Adipocyte (in vitro differentiated cells): ENCODE measurements around the gene ADSS1.
"Not testable (repeated sequence)": the region's sequence is repeated elsewhere in the genome, so short reads cannot be mapped to it uniquely, and the experiment has no call there.

Experiments used
- DNase-seq: peaks from one replicate; pipeline ENCODE4 v3.0.0-alpha.2; 2015; ENCODE audit warnings: low read depth
- H3K27me3 ChIP-seq: replicated peaks from 2 replicates; pipeline ENCODE4 v1.7.0; 2013; ENCODE audit warnings: mild to moderate bottlenecking, low read length, moderate library complexity; ENCODE audit not compliant: control insufficient read depth, insufficient read depth
- H3K36me3 ChIP-seq: 2 replicates; pipeline ENCODE4 v1.7.0; 2013; ENCODE audit warnings: low read length, mild to moderate bottlenecking, moderate library complexity; ENCODE audit not compliant: control insufficient read depth, insufficient read depth, severe bottlenecking
- H3K4me1 ChIP-seq: 2 replicates; pipeline ENCODE4 v1.7.0; 2013; ENCODE audit warnings: mild to moderate bottlenecking, low read length, moderate library complexity; ENCODE audit not compliant: control insufficient read depth, insufficient read depth
- H3K4me3 ChIP-seq: 2 replicates; pipeline ENCODE4 v1.7.0; 2013; ENCODE audit warnings: mild to moderate bottlenecking, low read length, moderate library complexity
- H3K9ac ChIP-seq: 2 replicates; pipeline ENCODE4 v1.7.0; 2013; ENCODE audit warnings: mild to moderate bottlenecking, low read length, moderate library complexity
- H3K9me3 ChIP-seq: 2 replicates; pipeline ENCODE4 v1.7.0; 2013; ENCODE audit warnings: mild to moderate bottlenecking, low read length, moderate library complexity; ENCODE audit not compliant: control insufficient read depth

ADSS1 gene

GRCh38 chr14:104724407-104724980 is 465 bp downstream of the ADSS1 start:
- H3K9me3 ChIP-seq: no peaks in the 10 kb centered on the region
- peak overlapping the region; percentile 68 for H3K4me3 ChIP-seq
- H3K4me1 ChIP-seq: peaks cover 40% of the 10 kb centered on the region
- H3K9ac ChIP-seq: peak overlapping the region; percentile 71
- peak; percentile 39 for DNase-seq
- peaks cover 12% of the 10 kb centered on the region for H3K36me3 ChIP-seq
- peaks cover 3% of the 10 kb centered on the region for H3K27me3 ChIP-seq

- Histone ChIP-seq H3K4me1 (peaks cover 40% of the 10 kb centered on the region), H3K27me3 (peaks cover 3% of the 10 kb centered on the region), H3K36me3 (peaks cover 5% of the 10 kb centered on the region), H3K9me3 (no peaks in the 10 kb centered on the region), H3K4me3 (peak overlapping the region; percentile 68), H3K9ac (peak overlapping the region; percentile 71)
- DNase-seq: peak; percentile 55
These were observed 1.1 kb downstream of the ADSS1 start for GRCh38 chr14:104724981-104725771.

- Histone ChIP-seq H3K4me3 (no peak overlapping the region), H3K36me3 (peaks cover 4% of the 10 kb centered on the region), H3K4me1 (peaks cover 40% of the 10 kb centered on the region), H3K27me3 (peaks cover 3% of the 10 kb centered on the region), H3K9me3 (no peaks in the 10 kb centered on the region), H3K9ac (no peak overlapping the region)
- DNase-seq: no peak
These were observed 1.9 kb downstream of the ADSS1 start for GRCh38 chr14:104725772-104726548.

GRCh38 chr14:104726600-104727451 is 2.8 kb downstream of the ADSS1 start:
- peaks cover 3% of the 10 kb centered on the region for H3K27me3 ChIP-seq
- no peak overlapping the region for H3K9ac ChIP-seq
- H3K4me3 ChIP-seq: no peak overlapping the region
- DNase-seq: peak; percentile 14
- no peaks in the 10 kb centered on the region for H3K9me3 ChIP-seq
- no peaks in the 10 kb centered on the region for H3K36me3 ChIP-seq
- H3K4me1 ChIP-seq: peaks cover 35% of the 10 kb centered on the region

- no peak overlapping the region for H3K4me3 ChIP-seq
- DNase-seq: no peak
- H3K9me3 ChIP-seq: no peaks in the 10 kb centered on the region
- H3K4me1 ChIP-seq: peaks cover 18% of the 10 kb centered on the region
- H3K27me3 ChIP-seq: peaks cover 3% of the 10 kb centered on the region
- no peaks in the 10 kb centered on the region for H3K36me3 ChIP-seq
- no peak overlapping the region for H3K9ac ChIP-seq
These were observed 4.6 kb downstream of the ADSS1 start for GRCh38 chr14:104728631-104729030.

GRCh38 chr14:104729176-104729834 is 5.3 kb downstream of the ADSS1 start:
- H3K36me3 ChIP-seq, H3K9ac ChIP-seq, H3K4me3 ChIP-seq, DNase-seq, H3K27me3 ChIP-seq, H3K9me3 ChIP-seq: not testable (repeated sequence)
- peaks cover 16% of the 10 kb centered on the region for H3K4me1 ChIP-seq

GRCh38 chr14:104729835-104730181 is 5.8 kb downstream of the ADSS1 start:
- Histone ChIP-seq H3K4me1 (peaks cover 12% of the 10 kb centered on the region), H3K9ac (no peak overlapping the region), H3K36me3 (no peaks in the 10 kb centered on the region), H3K9me3 (no peaks in the 10 kb centered on the region), H3K4me3 (no peak overlapping the region), H3K27me3 (peaks cover 3% of the 10 kb centered on the region)
- no peak for DNase-seq

- no peak overlapping the region for H3K9ac ChIP-seq
- H3K4me3 ChIP-seq: no peak overlapping the region
- peaks cover 8% of the 10 kb centered on the region for H3K4me1 ChIP-seq
- H3K27me3 ChIP-seq: peaks cover 3% of the 10 kb centered on the region
- H3K9me3 ChIP-seq: no peaks in the 10 kb centered on the region
- H3K36me3 ChIP-seq: no peaks in the 10 kb centered on the region
- DNase-seq: no peak
These were observed 6.5 kb downstream of the ADSS1 start for GRCh38 chr14:104730487-104730886.

GRCh38 chr14:104731320-104732294 is 7.6 kb downstream of the ADSS1 start:
- Histone ChIP-seq H3K4me3 (no peak overlapping the region), H3K9ac (no peak overlapping the region), H3K9me3 (no peaks in the 10 kb centered on the region), H3K27me3 (peaks cover 3% of the 10 kb centered on the region), H3K4me1 (peaks cover 13% of the 10 kb centered on the region), H3K36me3 (no peaks in the 10 kb centered on the region)
- DNase-seq: no peak

- no peaks in the 10 kb centered on the region for H3K9me3 ChIP-seq
- H3K4me3 ChIP-seq: no peak overlapping the region
- H3K27me3 ChIP-seq: peaks cover 3% of the 10 kb centered on the region
- no peak for DNase-seq
- peaks cover 17% of the 10 kb centered on the region for H3K4me1 ChIP-seq
- no peak overlapping the region for H3K9ac ChIP-seq
- H3K36me3 ChIP-seq: no peaks in the 10 kb centered on the region
These were observed 8.4 kb downstream of the ADSS1 start for GRCh38 chr14:104732355-104732804.
